ENCODE measurements around the gene KRT2. TPM values are rescaled to one million over a fixed set of nuclear protein-coding genes. Genes with fewer than 3 reads are reported as not detected.

Gene KRT2
- total and polyA plus RNA-seq, 10 of the 15 experiments (the other 5 are each of a cell fraction or from before 2014, with no cell fraction given), result 0.08 to 0.12 TPM; not detected in 8

DNA sequence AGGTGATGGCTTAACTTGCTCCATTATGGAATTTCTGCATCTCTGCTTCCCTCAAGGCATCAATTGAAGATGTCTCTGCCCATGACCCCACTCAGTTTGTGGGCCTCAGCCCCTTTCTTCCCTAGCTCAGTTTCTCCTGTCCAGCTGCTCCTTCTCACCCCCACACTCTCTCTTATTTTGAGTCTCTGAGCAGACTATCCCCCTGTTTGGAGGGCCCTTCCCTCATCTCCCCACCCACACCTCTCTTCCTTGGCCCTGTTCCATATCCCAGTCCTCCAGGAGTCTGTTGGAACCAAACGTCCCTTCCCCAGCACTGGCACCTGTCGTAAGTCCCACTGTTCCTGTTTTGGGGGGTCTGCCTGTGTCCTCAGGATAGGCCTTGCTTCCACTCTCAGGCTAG is 36.5 kb upstream of the KRT2 start:
- H3K27me3 ChIP-seq (replicated peaks in 1 of 2; ENCODE audit: control insufficient read depth in 2 of 2, insufficient read depth in 2 of 2, low read length in 1 of 2), result peaks cover 11 to 12% of the 10 kb centered on the region in 2 experiments
- H3K4me1 ChIP-seq (ENCODE audit: control insufficient read depth, insufficient read depth, low read length), result no peaks in the 10 kb centered on the region
- ChIA-PET SMC1A (ENCODE audit: uncharacterized antibody, unreplicated experiment) (no interaction called here), RAD21 (ENCODE audit: unreplicated experiment) (no interaction called here), POLR2A (no interaction called here), CTCF (no interaction called here)
- no peak overlapping the region for H3K4me3 ChIP-seq
- H3K79me2 ChIP-seq (ENCODE audit: control insufficient read depth, insufficient read depth, low read length), result no peaks in the 10 kb centered on the region
- in situ Hi-C loops (cut with MboI) (no loop called here), intact Hi-C loops (cut with micrococcal nuclease; ENCODE audit: unreplicated experiment) (no loop called here)
- DNase-seq (ENCODE audit: low read depth, low spot score) (no peak), ATAC-seq (no peak), FAIRE-seq (no peak)
- no peaks in the 10 kb centered on the region for H3K36me3 ChIP-seq (ENCODE audit: control insufficient read depth in 2 of 2, insufficient read depth in 2 of 2, low read length in 1 of 2)
- H3K27ac ChIP-seq (ENCODE audit: control insufficient read depth, insufficient read depth), result no peak overlapping the region
- no peak overlapping the region for H3K4me2 ChIP-seq (ENCODE audit: control insufficient read depth, insufficient read depth)
- BruUV-seq (replicated peaks), result no TSS peak
- H2AFZ ChIP-seq (ENCODE audit: control insufficient read depth, low read depth, low read length), result no peak overlapping the region
- WGBS (ENCODE audit: insufficient coverage, insufficient replicate concordance, low lambda C conversion rate, missing lambda C conversion rate), result 0% methylated on average over 2 of the region's 2 CpGs
- H4K20me1 ChIP-seq (ENCODE audit: control insufficient read depth, insufficient read depth), result peaks cover 4% of the 10 kb centered on the region; the same call in 1 of the 2 replicates
- no peaks in the 10 kb centered on the region for H3K9me3 ChIP-seq (replicated peaks; ENCODE audit: control insufficient read depth, insufficient read depth, low read length)
- no peak overlapping the region for H3K9ac ChIP-seq (ENCODE audit: control insufficient read depth, insufficient read depth, low read length)
- no peak for TF ChIP-seq CEBPB (IDR thresholded peaks at IDR 0.05; ENCODE audit: borderline replicate concordance in 1 of 2, low read depth in 2 of 2, low read length in 2 of 2)
- no peak for TF ChIP-seq CHD1 (IDR thresholded peaks at IDR 0.05; ENCODE audit: low read depth, low read length)
- TF ChIP-seq, protein P1, sequence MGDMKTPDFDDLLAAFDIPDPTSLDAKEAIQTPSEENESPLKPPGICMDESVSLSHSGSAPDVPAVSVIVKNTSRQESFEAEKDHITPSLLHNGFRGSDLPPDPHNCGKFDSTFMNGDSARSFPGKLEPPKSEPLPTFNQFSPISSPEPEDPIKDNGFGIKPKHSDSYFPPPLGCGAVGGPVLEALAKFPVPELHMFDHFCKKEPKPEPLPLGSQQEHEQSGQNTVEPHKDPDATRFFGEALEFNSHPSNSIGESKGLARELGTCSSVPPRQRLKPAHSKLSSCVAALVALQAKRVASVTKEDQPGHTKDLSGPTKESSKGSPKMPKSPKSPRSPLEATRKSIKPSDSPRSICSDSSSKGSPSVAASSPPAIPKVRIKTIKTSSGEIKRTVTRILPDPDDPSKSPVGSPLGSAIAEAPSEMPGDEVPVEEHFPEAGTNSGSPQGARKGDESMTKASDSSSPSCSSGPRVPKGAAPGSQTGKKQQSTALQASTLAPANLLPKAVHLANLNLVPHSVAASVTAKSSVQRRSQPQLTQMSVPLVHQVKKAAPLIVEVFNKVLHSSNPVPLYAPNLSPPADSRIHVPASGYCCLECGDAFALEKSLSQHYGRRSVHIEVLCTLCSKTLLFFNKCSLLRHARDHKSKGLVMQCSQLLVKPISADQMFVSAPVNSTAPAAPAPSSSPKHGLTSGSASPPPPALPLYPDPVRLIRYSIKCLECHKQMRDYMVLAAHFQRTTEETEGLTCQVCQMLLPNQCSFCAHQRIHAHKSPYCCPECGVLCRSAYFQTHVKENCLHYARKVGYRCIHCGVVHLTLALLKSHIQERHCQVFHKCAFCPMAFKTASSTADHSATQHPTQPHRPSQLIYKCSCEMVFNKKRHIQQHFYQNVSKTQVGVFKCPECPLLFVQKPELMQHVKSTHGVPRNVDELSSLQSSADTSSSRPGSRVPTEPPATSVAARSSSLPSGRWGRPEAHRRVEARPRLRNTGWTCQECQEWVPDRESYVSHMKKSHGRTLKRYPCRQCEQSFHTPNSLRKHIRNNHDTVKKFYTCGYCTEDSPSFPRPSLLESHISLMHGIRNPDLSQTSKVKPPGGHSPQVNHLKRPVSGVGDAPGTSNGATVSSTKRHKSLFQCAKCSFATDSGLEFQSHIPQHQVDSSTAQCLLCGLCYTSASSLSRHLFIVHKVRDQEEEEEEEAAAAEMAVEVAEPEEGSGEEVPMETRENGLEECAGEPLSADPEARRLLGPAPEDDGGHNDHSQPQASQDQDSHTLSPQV (IDR thresholded peaks at IDR 0.05), result no peak
- TF ChIP-seq NFYB (IDR thresholded peaks at IDR 0.05; ENCODE audit: insufficient read depth, low read depth, low read length), result no peak
- no peak for TF ChIP-seq MLLT1 (IDR thresholded peaks at IDR 0.05)
- TF ChIP-seq, protein P2, sequence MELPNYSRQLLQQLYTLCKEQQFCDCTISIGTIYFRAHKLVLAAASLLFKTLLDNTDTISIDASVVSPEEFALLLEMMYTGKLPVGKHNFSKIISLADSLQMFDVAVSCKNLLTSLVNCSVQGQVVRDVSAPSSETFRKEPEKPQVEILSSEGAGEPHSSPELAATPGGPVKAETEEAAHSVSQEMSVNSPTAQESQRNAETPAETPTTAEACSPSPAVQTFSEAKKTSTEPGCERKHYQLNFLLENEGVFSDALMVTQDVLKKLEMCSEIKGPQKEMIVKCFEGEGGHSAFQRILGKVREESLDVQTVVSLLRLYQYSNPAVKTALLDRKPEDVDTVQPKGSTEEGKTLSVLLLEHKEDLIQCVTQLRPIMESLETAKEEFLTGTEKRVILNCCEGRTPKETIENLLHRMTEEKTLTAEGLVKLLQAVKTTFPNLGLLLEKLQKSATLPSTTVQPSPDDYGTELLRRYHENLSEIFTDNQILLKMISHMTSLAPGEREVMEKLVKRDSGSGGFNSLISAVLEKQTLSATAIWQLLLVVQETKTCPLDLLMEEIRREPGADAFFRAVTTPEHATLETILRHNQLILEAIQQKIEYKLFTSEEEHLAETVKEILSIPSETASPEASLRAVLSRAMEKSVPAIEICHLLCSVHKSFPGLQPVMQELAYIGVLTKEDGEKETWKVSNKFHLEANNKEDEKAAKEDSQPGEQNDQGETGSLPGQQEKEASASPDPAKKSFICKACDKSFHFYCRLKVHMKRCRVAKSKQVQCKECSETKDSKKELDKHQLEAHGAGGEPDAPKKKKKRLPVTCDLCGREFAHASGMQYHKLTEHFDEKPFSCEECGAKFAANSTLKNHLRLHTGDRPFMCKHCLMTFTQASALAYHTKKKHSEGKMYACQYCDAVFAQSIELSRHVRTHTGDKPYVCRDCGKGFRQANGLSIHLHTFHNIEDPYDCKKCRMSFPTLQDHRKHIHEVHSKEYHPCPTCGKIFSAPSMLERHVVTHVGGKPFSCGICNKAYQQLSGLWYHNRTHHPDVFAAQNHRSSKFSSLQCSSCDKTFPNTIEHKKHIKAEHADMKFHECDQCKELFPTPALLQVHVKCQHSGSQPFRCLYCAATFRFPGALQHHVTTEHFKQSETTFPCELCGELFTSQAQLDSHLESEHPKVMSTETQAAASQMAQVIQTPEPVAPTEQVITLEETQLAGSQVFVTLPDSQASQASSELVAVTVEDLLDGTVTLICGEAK (IDR thresholded peaks at IDR 0.05; ENCODE audit: borderline replicate concordance), result no peak
- no peak for TF ChIP-seq ZNF24 (IDR thresholded peaks at IDR 0.05)
- no peak for TF ChIP-seq IRF4 (IDR thresholded peaks at IDR 0.05; ENCODE audit: low read depth, low read length)
- no peak for TF ChIP-seq MEF2A (IDR thresholded peaks at IDR 0.05; ENCODE audit: insufficient read depth, low read depth, low read length)
- no peak for TF ChIP-seq POLR2AphosphoS5 (IDR thresholded peaks at IDR 0.05; ENCODE audit: low read length)
- no peak for TF ChIP-seq GATAD2B (conservative IDR thresholded peaks at IDR 0.05; ENCODE audit: low read depth)
- no peak for TF ChIP-seq PAX5 (IDR thresholded peaks at IDR 0.05; ENCODE audit: borderline replicate concordance, low read depth, low read length)
- no peak for TF ChIP-seq WRNIP1 (IDR thresholded peaks at IDR 0.05; ENCODE audit: borderline replicate concordance, low read depth, low read length)
- no peak for TF ChIP-seq NBN (IDR thresholded peaks at IDR 0.05)
- TF ChIP-seq POLR2A (IDR thresholded peaks at IDR 0.05; ENCODE audit: low read depth, low read length), result no peak

All from GM12878 (cell line).